Endothelial cell of umbilical vein (primary cell): Measurements from ENCODE around the gene DHX15.

Source experiments
- FOS ChIP-seq: IDR thresholded peaks from 2 replicates; pipeline ENCODE4 v1.6.1; 2011; ENCODE audit warnings: mild to moderate bottlenecking, low read length, moderate library complexity, borderline replicate concordance; ENCODE audit not compliant: insufficient read depth
- POLR2A ChIP-seq: IDR thresholded peaks from 2 replicates; pipeline ENCODE4 v1.6.1; 2012; ENCODE audit warnings: low read depth, mild to moderate bottlenecking, control low read depth, low read length
- TF ChIP-seq, protein P1 (sequence below), 2 donors: IDR thresholded peaks; 1 replicate in 1 of 2; 2 replicates in 1 of 2; pipeline ENCODE4 v1.5.1; 2011; ENCODE audit warnings: low read length in 2 of 2, mild to moderate bottlenecking in 2 of 2, moderate library complexity in 2 of 2, control low read depth in 1 of 2, inconsistent platforms in 1 of 2, low read depth in 1 of 2; ENCODE audit not compliant: insufficient read depth in 1 of 2; ENCODE audit errors: extremely low read depth in 1 of 2
- TF ChIP-seq, protein P2 (sequence below): IDR thresholded peaks from 2 replicates; pipeline ENCODE4 v1.6.1; 2011; ENCODE audit not compliant: insufficient read depth, insufficient read length

DNA sequence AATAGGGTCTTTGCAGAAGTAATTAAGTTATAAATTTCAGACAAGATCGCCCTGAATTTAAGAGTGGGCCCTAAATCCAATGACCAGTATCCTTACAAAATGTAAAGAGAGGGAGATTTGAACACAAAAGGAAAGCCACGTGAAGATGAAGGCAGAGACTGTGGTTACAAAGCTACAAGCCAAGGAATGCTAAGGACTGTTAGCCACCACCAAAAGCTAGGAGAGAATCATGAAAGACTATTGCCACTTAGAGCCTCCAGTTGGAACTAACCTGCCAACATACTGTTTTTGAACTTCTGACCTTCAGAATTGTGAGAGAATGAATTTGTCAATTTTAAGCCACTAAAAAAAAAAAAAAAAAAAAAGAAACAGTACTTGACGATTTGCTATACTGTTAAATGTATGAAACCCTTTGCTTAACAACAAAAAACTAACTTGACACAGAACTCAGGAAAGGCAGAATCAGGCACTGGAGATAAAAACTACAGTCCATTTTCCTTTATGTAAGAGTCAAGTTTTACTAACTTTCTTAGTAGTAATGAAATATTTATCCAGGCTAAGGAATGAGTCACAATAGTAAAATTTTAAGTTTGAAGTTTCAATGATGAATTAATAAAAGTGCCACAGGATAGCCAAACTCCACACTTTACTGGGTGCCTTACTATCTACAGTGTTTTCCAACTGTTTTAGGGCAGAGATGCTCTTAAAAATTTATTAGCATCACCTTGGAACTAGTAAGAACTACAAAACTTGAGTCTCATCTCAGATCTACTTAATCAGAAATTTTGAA, 25.1 kb downstream of the DHX15 start:
- TF ChIP-seq, protein P1, sequence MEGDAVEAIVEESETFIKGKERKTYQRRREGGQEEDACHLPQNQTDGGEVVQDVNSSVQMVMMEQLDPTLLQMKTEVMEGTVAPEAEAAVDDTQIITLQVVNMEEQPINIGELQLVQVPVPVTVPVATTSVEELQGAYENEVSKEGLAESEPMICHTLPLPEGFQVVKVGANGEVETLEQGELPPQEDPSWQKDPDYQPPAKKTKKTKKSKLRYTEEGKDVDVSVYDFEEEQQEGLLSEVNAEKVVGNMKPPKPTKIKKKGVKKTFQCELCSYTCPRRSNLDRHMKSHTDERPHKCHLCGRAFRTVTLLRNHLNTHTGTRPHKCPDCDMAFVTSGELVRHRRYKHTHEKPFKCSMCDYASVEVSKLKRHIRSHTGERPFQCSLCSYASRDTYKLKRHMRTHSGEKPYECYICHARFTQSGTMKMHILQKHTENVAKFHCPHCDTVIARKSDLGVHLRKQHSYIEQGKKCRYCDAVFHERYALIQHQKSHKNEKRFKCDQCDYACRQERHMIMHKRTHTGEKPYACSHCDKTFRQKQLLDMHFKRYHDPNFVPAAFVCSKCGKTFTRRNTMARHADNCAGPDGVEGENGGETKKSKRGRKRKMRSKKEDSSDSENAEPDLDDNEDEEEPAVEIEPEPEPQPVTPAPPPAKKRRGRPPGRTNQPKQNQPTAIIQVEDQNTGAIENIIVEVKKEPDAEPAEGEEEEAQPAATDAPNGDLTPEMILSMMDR (IDR thresholded peaks at IDR 0.05; ENCODE audit: extremely low read depth in 1 of 2, insufficient read depth in 1 of 2, low read depth in 1 of 2, low read length in 2 of 2), result no peak
- TF ChIP-seq FOS (no peak), POLR2A (no peak)
- TF ChIP-seq, protein P2, sequence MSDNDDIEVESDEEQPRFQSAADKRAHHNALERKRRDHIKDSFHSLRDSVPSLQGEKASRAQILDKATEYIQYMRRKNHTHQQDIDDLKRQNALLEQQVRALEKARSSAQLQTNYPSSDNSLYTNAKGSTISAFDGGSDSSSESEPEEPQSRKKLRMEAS, result no peak
